Left lung (tissue), 10 donors: Measurements from ENCODE around the gene LETM1. TPM values are rescaled to one million over a fixed set of nuclear protein-coding genes. Genes with fewer than 3 reads are reported as not detected.

Source experiments
- ATAC-seq: fragments of 200-7000 bp; cut with Tn5 transposase; one replicate; pipeline ENCODE4 v1.9.1; 2020; ENCODE audit warnings: moderate library complexity
- DNase-seq, 4 donors: peaks; one replicate each; pipeline ENCODE4 v3.0.0-alpha.2; 2013 to 2020
- H3K27ac ChIP-seq, 2 donors: fragments of 200-600 bp; sonication (generic) in 1 of 2; one replicate each; pipeline versions ENCODE4 v1.5.0 to v1.8.0; 2020 to 2021
- H3K27me3 ChIP-seq, 2 donors: fragments of 200-600 bp; sonication (generic) in 1 of 2; one replicate each; pipeline versions ENCODE4 v1.5.0 to v1.8.0; 2020 to 2021
- H3K36me3 ChIP-seq, 2 donors: fragments of 200-600 bp; sonication (generic) in 1 of 2; one replicate each; pipeline versions ENCODE4 v1.5.0 to v1.8.0; 2020 to 2021
- H3K4me1 ChIP-seq, 2 donors: fragments of 200-600 bp; one replicate each; pipeline ENCODE4 v1.8.0; 2021
- H3K4me3 ChIP-seq, 2 donors: fragments of 200-600 bp; sonication (generic) in 1 of 2; one replicate each; pipeline versions ENCODE4 v1.5.0 to v1.8.0; 2020 to 2021; ENCODE audit warnings: mild to moderate bottlenecking in 1 of 2
- H3K9me3 ChIP-seq, 2 donors: fragments of 200-600 bp; sonication (generic) in 1 of 2; one replicate each; pipeline versions ENCODE4 v1.5.0 to v1.8.0; 2020 to 2021
- intact Hi-C, 2 donors: fragments of 100-400 bp; cut with DNase I; formaldehyde crosslinking; loops; one replicate each; pipeline versions ENCODE4 v1.11.2 to v1.14.2; 2022
- polyA plus RNA-seq, 6 donors: library from polyadenylated mRNA; unstranded; fragments of 120-200 nt; gene quantifications; one replicate each; pipeline ENCODE4 v1.2.1, GENCODE V29; 2013; ENCODE audit not compliant: insufficient read length in 6 of 6
- total RNA-seq, 2 donors: library from RNA; stranded (reverse); fragmentation: NEBNext Ultra II Directional; extraction: Animal tissue kit (Norgen Biotek cat#: 25700); gene quantifications; one replicate each; pipeline ENCODE4 v1.2.1, GENCODE V29; 2021
- TF ChIP-seq, protein P1 (sequence below), 2 donors: fragments of 200-600 bp; sonication (generic) in 1 of 2; IDR thresholded peaks; one replicate each; pipeline versions ENCODE4 v1.5.0 to v1.8.0; 2021; ENCODE audit warnings: antibody characterized with exemption in 2 of 2
- donor health status: DM: no; HTN: yes; CAD: no.
- donor health status: DM: no; HTN: no; CAD: no.

The LETM1 gene
- total and polyA plus RNA-seq, 8 donors = 17.9 to 52.3 (median 21.5) TPM

DNA sequence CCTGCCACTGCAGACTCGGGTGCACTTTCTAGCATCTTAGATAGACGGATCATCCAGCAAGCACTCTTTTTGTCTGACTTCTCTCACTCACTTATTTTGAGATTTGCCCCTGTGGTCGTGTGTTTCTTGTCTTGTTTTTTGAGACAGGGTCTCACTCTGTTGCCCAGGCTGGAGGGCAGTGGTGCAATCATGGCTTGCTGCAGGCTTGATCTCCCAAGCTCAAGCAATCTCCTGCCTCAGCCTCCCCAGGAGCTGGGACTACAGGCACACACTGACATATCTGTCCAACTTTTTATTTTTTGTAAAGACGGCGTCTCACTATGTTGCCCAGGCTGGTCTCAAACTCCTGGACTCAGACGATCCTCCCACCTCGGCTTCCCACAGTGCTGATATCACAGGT lies 36.1 kb downstream of the LETM1 start:
- no peak overlapping the region for H3K27ac ChIP-seq
- no peaks in the 10 kb centered on the region for H3K9me3 ChIP-seq
- ATAC-seq (no peak), DNase-seq (no peak)
- no peaks in the 10 kb centered on the region for H3K27me3 ChIP-seq
- H3K4me1 ChIP-seq = no peaks in the 10 kb centered on the region
- peaks cover 0 to 100% of the 10 kb centered on the region in 2 donors for H3K36me3 ChIP-seq
- intact Hi-C loops = no loop called here
- TF ChIP-seq, protein P1, sequence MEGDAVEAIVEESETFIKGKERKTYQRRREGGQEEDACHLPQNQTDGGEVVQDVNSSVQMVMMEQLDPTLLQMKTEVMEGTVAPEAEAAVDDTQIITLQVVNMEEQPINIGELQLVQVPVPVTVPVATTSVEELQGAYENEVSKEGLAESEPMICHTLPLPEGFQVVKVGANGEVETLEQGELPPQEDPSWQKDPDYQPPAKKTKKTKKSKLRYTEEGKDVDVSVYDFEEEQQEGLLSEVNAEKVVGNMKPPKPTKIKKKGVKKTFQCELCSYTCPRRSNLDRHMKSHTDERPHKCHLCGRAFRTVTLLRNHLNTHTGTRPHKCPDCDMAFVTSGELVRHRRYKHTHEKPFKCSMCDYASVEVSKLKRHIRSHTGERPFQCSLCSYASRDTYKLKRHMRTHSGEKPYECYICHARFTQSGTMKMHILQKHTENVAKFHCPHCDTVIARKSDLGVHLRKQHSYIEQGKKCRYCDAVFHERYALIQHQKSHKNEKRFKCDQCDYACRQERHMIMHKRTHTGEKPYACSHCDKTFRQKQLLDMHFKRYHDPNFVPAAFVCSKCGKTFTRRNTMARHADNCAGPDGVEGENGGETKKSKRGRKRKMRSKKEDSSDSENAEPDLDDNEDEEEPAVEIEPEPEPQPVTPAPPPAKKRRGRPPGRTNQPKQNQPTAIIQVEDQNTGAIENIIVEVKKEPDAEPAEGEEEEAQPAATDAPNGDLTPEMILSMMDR (IDR thresholded peaks at IDR 0.05) = no peak
- no peak overlapping the region for H3K4me3 ChIP-seq

DNA sequence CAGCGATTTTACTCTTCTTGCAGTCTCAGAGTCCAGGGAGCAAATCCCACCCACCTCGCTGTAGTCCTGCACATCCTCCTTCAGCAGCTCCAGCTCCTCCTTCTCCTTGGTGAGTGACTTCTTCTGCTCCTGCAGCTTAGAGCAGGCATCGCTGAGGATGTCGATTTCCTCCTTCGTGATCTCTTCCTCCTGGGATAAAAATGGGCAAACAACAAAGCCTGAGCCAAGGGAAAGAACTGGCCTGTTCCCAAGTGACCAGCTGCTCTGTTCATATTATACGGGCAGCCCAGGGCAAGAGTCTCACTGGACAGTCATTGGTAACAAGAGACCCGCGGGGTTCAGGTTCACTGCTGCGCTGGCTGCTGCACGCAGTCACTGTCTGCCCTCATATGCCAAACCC lies 36.7 kb downstream of the LETM1 start:
- ATAC-seq (no peak), DNase-seq (no peak)
- H3K27me3 ChIP-seq = no peaks in the 10 kb centered on the region
- H3K36me3 ChIP-seq = peaks cover 0 to 100% of the 10 kb centered on the region in 2 donors
- no peaks in the 10 kb centered on the region for H3K9me3 ChIP-seq
- intact Hi-C loops = no loop called here
- TF ChIP-seq, protein P1 (IDR thresholded peaks at IDR 0.05) = no peak
- H3K4me3 ChIP-seq = no peak overlapping the region
- H3K27ac ChIP-seq = no peak overlapping the region
- no peaks in the 10 kb centered on the region for H3K4me1 ChIP-seq

DNA sequence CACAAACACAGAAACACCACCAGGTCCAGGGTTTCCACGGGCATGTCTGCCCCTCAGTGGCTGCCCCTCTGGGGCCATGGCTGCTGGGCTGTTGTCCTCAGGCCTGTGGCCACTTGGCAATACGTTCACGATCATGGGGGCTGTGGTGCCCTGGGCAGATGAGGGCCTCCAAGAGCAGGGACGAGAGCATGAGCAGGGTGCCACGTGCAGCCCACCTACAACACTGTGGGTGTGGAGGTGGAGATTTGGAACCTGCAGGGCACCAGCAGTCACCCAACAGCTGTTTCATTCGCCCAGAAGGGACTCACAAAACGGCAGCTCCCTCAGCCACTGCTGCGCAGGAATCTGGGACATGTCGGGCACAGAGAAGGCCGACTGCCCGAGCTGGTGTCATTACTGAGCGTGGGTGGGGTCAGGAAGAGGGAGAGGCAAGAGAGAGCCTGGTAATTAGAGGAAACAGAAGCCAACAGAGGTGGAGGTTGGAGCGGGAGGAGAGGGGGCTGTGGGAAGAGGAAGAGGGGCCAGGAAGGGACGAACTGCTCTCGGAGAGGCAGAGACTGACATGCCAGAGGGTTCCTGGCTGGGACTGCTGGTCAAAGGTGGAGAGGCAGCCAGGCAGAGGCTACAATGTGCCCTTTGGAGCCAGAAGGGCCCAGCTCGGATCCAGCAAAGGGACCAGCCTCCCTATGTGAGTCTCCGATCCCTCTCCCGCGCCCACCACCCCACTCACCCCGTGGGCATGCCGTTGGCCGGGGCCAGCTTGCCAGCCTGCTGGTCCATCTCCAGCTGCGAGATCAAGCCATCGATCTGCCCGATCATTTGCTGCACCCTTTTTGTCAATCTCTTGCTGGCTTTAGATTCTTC lies 39.7 kb downstream of the LETM1 start:
- ATAC-seq (no peak), DNase-seq (peak in 1 of 4 donors; percentile 75)
- Histone ChIP-seq H3K9me3 (no peaks in the 10 kb centered on the region), H3K27me3 (no peaks in the 10 kb centered on the region), H3K4me1 (no peaks in the 10 kb centered on the region), H3K4me3 (no peak overlapping the region), H3K36me3 (peaks cover 0 to 93% of the 10 kb centered on the region in 2 donors), H3K27ac (no peak overlapping the region)
- intact Hi-C loops = no loop called here
- TF ChIP-seq, protein P1 (IDR thresholded peaks at IDR 0.05) = no peak

DNA sequence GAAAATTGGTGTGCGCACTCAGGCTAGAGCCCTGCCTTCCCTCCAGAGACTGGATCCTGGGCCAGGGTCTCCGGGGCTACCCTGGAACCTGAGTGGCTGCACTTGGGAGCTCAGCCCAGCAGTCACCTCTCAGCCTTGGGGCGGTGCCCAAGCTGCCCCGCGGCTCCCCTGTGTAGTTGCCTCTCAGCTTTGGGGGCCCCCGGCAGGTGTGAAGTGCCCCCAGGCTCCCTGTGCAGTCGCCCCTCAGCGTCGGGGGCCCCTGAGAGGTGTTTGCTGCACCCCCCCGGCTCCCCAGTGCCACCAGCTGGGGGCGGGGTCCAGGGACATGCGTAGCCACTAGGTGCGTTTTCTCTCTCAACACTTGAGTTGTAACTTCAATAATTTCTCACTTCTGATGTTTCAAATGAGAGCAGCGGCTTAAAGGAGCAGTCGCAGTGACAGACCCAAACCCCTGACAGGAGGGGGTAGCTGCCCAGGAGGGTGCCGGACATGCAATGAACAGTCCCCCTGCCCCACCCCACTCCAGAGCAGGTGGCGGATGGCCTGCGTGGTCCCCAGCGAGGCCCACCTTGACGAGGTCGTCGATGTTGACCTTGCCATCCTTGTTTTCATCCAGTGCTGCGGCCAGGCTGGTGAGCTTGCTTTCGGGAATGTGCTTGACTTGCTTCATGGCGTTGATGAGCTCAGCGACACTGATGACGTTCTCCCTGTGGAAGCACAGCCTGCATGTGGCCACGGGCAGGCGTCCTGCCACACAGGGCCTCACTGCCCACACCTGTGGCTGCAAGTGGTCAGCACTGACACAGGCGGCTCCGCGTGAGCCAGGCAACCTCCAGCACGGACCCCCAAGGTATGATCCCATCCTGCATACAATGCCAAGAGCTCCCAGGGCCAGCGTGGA lies 40.6 kb downstream of the LETM1 start:
- TF ChIP-seq, protein P1 (IDR thresholded peaks at IDR 0.05) = no peak
- Histone ChIP-seq H3K27ac (no peak overlapping the region), H3K4me1 (no peaks in the 10 kb centered on the region), H3K4me3 (no peak overlapping the region), H3K36me3 (peaks cover 0 to 87% of the 10 kb centered on the region in 2 donors), H3K27me3 (no peaks in the 10 kb centered on the region), H3K9me3 (no peaks in the 10 kb centered on the region)
- DNase-seq = peak in 1 of 4 donors; percentile 74
- intact Hi-C loops = no loop called here
- no peak for ATAC-seq

DNA sequence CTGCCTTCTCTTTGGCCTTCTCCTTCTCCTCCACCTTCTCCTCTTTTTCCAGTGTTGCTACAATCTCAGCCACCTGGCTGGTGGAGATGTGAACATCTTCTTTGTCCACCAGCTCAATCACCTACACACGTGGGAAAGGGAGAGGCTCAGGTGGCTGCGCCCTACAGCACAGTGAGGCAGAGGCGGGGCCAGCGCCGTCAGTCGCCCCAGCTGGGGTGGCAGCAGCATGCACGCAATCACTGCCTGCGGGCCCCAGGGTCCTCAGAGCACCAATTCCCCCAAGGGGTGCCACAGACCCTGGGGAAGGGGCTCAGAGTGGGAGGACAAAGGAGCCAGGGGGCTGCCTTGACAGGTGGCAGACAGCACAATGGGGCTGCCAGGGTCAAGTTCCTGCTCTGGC lies 41.5 kb downstream of the LETM1 start:
- no peak for ATAC-seq
- Histone ChIP-seq H3K4me3 (no peak overlapping the region), H3K9me3 (no peaks in the 10 kb centered on the region), H3K27ac (no peak overlapping the region), H3K27me3 (no peaks in the 10 kb centered on the region), H3K36me3 (peaks cover 0 to 78% of the 10 kb centered on the region in 2 donors), H3K4me1 (no peaks in the 10 kb centered on the region)
- intact Hi-C loops = no loop called here
- no peak for DNase-seq
- TF ChIP-seq, protein P1 (IDR thresholded peaks at IDR 0.05) = no peak
